H1 (cell line): ENCODE measurements around the gene STK31. TPM values are rescaled to one million over a fixed set of nuclear protein-coding genes. Genes with fewer than 3 reads are reported as not detected.

ENCODE experiments used
- CTCF ChIA-PET: fragments of 300-600 bp; sonication (Branson Sonifier 250); formaldehyde crosslinking; loops from one replicate; lab custom pipeline; 2021; ENCODE audit not compliant: partially characterized antibody; lab: Charles Lee
- POLR2A ChIA-PET: fragments of 300-600 bp; sonication (Branson Sonifier 250); formaldehyde crosslinking; loops from one replicate; lab custom pipeline; 2021; ENCODE audit warnings: inconsistent platforms; ENCODE audit not compliant: partially characterized antibody; lab: Charles Lee
- DNase-seq, 2 experiments: peaks; one replicate each; pipeline versions ENCODE4 v3.0.0 to v3.0.0-alpha.2; 2010 to 2022; ENCODE audit warnings: low spot score in 2 of 2, low read depth in 1 of 2, mixed read lengths in 1 of 2
- FAIRE-seq: peaks from 2 replicates; lab custom pipeline; 2011; peaks lifted over from hg19 to GRCh38; lab: Jason Lieb, UNC
- H2AFZ ChIP-seq: 2 replicates; pipeline ENCODE4 v1.8.1; 2012; ENCODE audit warnings: low read length, inconsistent platforms
- H2AK5ac ChIP-seq: 2 replicates; pipeline ENCODE4 v1.6.1; 2013; ENCODE audit warnings: low read depth, low read length
- H2BK120ac ChIP-seq: replicated peaks from 2 replicates; pipeline ENCODE3; 2013; ENCODE audit warnings: low read depth, low read length, inconsistent platforms
- H2BK12ac ChIP-seq: 2 replicates; pipeline ENCODE4 v1.6.1; 2013; ENCODE audit warnings: low read depth, low read length
- H2BK15ac ChIP-seq: 2 replicates; pipeline ENCODE4 v1.6.1; 2013; ENCODE audit warnings: low read length
- H2BK20ac ChIP-seq: 2 replicates; pipeline ENCODE4 v1.6.1; 2013; ENCODE audit warnings: low read length
- H2BK5ac ChIP-seq: 2 replicates; pipeline ENCODE4 v1.6.1; 2013; ENCODE audit warnings: low read depth, low read length
- H3K14ac ChIP-seq: 2 replicates; pipeline ENCODE4 v1.6.1; 2013; ENCODE audit warnings: inconsistent platforms; ENCODE audit not compliant: insufficient read length
- H3K18ac ChIP-seq: 2 replicates; pipeline ENCODE4 v1.6.1; 2013; ENCODE audit warnings: low read length; ENCODE audit errors: extremely low read depth
- H3K23ac ChIP-seq: 2 replicates; pipeline ENCODE4 v1.6.1; 2013; ENCODE audit warnings: inconsistent platforms; ENCODE audit not compliant: insufficient read length
- H3K23me2 ChIP-seq: 2 replicates; pipeline ENCODE4 v1.6.1; 2013; ENCODE audit warnings: low read depth, low read length
- H3K27ac ChIP-seq: 2 replicates; pipeline ENCODE4 v1.6.1; 2011; ENCODE audit warnings: low read depth, low read length, inconsistent platforms
- H3K27me3 ChIP-seq, 4 experiments: replicated peaks in 1 of 4; 1 replicate in 1 of 4; 2 replicates in 3 of 4; pipeline versions ENCODE4 v1.6.1 to v1.8.1; 2011 to 2013; ENCODE audit warnings: low read length in 3 of 4, mild to moderate bottlenecking in 3 of 4, inconsistent platforms in 2 of 4, mixed read lengths in 2 of 4, moderate library complexity in 1 of 4; ENCODE audit not compliant: control insufficient read depth in 3 of 4, insufficient read depth in 3 of 4; ENCODE audit errors: extremely low read depth in 1 of 4
- H3K36me3 ChIP-seq, 4 experiments: 2 replicates each; pipeline versions ENCODE4 v1.6.1 to v1.8.1; 2011 to 2013; ENCODE audit warnings: mild to moderate bottlenecking in 4 of 4, low read length in 3 of 4, moderate library complexity in 2 of 4, control low read depth in 1 of 4, inconsistent platforms in 1 of 4; ENCODE audit not compliant: insufficient read depth in 4 of 4, control insufficient read depth in 2 of 4
- H3K4ac ChIP-seq: replicated peaks from 2 replicates; pipeline ENCODE3; 2013; ENCODE audit warnings: low read length, low read depth, mixed read lengths, inconsistent platforms; ENCODE audit not compliant: insufficient read length
- H3K4me1 ChIP-seq, 4 experiments: replicated peaks in 1 of 4; 1 replicate in 1 of 4; 2 replicates in 3 of 4; pipeline versions ENCODE4 v1.6.1 to v1.8.1; 2011 to 2013; ENCODE audit warnings: low read length in 3 of 4, inconsistent platforms in 2 of 4, mixed read lengths in 1 of 4; ENCODE audit not compliant: insufficient read depth in 4 of 4, control insufficient read depth in 3 of 4
- H3K4me2 ChIP-seq, 2 experiments: 2 replicates each; pipeline versions ENCODE4 v1.6.1 to v1.8.1; 2011 to 2013; ENCODE audit warnings: low read depth in 2 of 2, low read length in 2 of 2, control low read depth in 1 of 2, inconsistent platforms in 1 of 2, mild to moderate bottlenecking in 1 of 2; ENCODE audit not compliant: insufficient read depth in 1 of 2
- H3K4me3 ChIP-seq, 4 experiments: fragments of 200-600, 300-600 bp in 1 of 4; sonication (generic), shearing (Covaris generic), sonication (Bioruptor Twin) in 1 of 4; 2 replicates each; pipeline versions ENCODE4 v1.5.1 to v1.8.1; 2011 to 2016; ENCODE audit warnings: low read length in 4 of 4, low read depth in 3 of 4, control low read depth in 2 of 4, inconsistent platforms in 2 of 4, mild to moderate bottlenecking in 2 of 4, mixed read lengths in 1 of 4, moderate library complexity in 1 of 4; ENCODE audit not compliant: insufficient read depth in 2 of 4; ENCODE audit errors: extremely low read depth in 1 of 4
- H3K56ac ChIP-seq: replicated peaks from 2 replicates; pipeline ENCODE3; 2013; ENCODE audit warnings: low read depth, mild to moderate bottlenecking, mixed read lengths, low read length, inconsistent platforms; ENCODE audit not compliant: insufficient read length
- H3K79me1 ChIP-seq: 2 replicates; pipeline ENCODE4 v1.6.1; 2013; ENCODE audit warnings: low read depth, low read length, control low read depth
- H3K79me2 ChIP-seq, 2 experiments: 2 replicates each; pipeline versions ENCODE4 v1.6.1 to v1.8.1; 2012 to 2013; ENCODE audit warnings: low read length in 2 of 2, mild to moderate bottlenecking in 2 of 2, inconsistent platforms in 1 of 2; ENCODE audit not compliant: insufficient read depth in 2 of 2, control insufficient read depth in 1 of 2
- H3K9ac ChIP-seq, 4 experiments: replicated peaks in 1 of 4; 1 replicate in 1 of 4; 2 replicates in 3 of 4; pipeline versions ENCODE4 v1.6.1 to v1.8.1; 2011 to 2013; ENCODE audit warnings: low read depth in 3 of 4, low read length in 3 of 4, control low read depth in 2 of 4, mild to moderate bottlenecking in 2 of 4, moderate library complexity in 2 of 4, inconsistent platforms in 1 of 4; ENCODE audit errors: extremely low read depth in 1 of 4
- H3K9me3 ChIP-seq, 2 experiments: 2 replicates each; pipeline versions ENCODE4 v1.6.1 to v1.8.1; 2012 to 2013; ENCODE audit warnings: mild to moderate bottlenecking in 2 of 2, moderate library complexity in 2 of 2, control low read depth in 1 of 2, inconsistent platforms in 1 of 2, low read depth in 1 of 2, low read length in 1 of 2, mixed read lengths in 1 of 2; ENCODE audit not compliant: insufficient read depth in 2 of 2
- H4K20me1 ChIP-seq, 2 experiments: replicated peaks in 1 of 2; 2 replicates each; pipeline versions ENCODE3 to v1.8.1; 2011 to 2013; ENCODE audit warnings: inconsistent platforms in 2 of 2, low read length in 2 of 2, mild to moderate bottlenecking in 1 of 2; ENCODE audit not compliant: insufficient read depth in 2 of 2, control insufficient read depth in 1 of 2
- H4K5ac ChIP-seq: 2 replicates; pipeline ENCODE4 v1.6.1; 2013; ENCODE audit warnings: low read length, low read depth, mixed read lengths, inconsistent platforms; ENCODE audit not compliant: insufficient read length
- H4K8ac ChIP-seq: 2 replicates; pipeline ENCODE4 v1.8.0; 2013; ENCODE audit warnings: mild to moderate bottlenecking, moderate library complexity, low read length, inconsistent platforms; ENCODE audit not compliant: insufficient read depth; ENCODE audit errors: extremely low read depth
- H4K91ac ChIP-seq: replicated peaks from 2 replicates; pipeline ENCODE3; 2013; ENCODE audit warnings: low read length, mixed read lengths, inconsistent platforms; ENCODE audit not compliant: insufficient read length
- CHD2 ChIP-seq: IDR thresholded peaks from 2 replicates; pipeline ENCODE4 v1.6.1; 2012; ENCODE audit warnings: low read length, improper control_type of control experiment
- CTBP2 ChIP-seq: IDR thresholded peaks from 2 replicates; pipeline ENCODE4 v1.7.0; 2011; ENCODE audit warnings: borderline replicate concordance, mild to moderate bottlenecking, moderate library complexity, mixed read lengths, low read length; ENCODE audit not compliant: insufficient read depth, insufficient read length
- GTF2F1 ChIP-seq: IDR thresholded peaks from 2 replicates; pipeline ENCODE4 v1.6.1; 2012; ENCODE audit warnings: low read depth, low read length, improper control_type of control experiment, borderline replicate concordance
- HDAC2 ChIP-seq, 2 experiments: fragments of 300-600 bp in 1 of 2; sonication (generic) in 1 of 2; IDR thresholded peaks; 2 replicates each; pipeline ENCODE4 v1.6.1; 2011 to 2012; ENCODE audit warnings: low read depth in 2 of 2, low read length in 2 of 2, mild to moderate bottlenecking in 2 of 2, moderate library complexity in 2 of 2, borderline replicate concordance in 1 of 2, inconsistent platforms in 1 of 2
- JUN ChIP-seq: IDR thresholded peaks from 2 replicates; pipeline ENCODE4 v1.6.1; 2011; ENCODE audit warnings: low read depth, mild to moderate bottlenecking, improper control_type of control experiment, low read length
- KDM1A ChIP-seq: fragments of 200-600, 300-600 bp; sonication (generic); IDR thresholded peaks from 2 replicates; pipeline ENCODE4 v1.7.1; 2016; ENCODE audit warnings: mild to moderate bottlenecking, low read length, borderline replicate concordance
- POU5F1 ChIP-seq: IDR thresholded peaks from 2 replicates; pipeline ENCODE4 v1.6.1; 2011; ENCODE audit warnings: low read depth, mild to moderate bottlenecking, low read length, moderate library complexity
- RAD21 ChIP-seq, 2 experiments: IDR thresholded peaks in 1 of 2; conservative IDR thresholded peaks in 1 of 2; 2 replicates each; pipeline ENCODE4 v1.6.1; 2011; ENCODE audit warnings: low read depth in 2 of 2, low read length in 2 of 2, improper control_type of control experiment in 1 of 2, inconsistent platforms in 1 of 2, mild to moderate bottlenecking in 1 of 2, moderate library complexity in 1 of 2
- RXRA ChIP-seq: IDR thresholded peaks from 2 replicates; pipeline ENCODE4 v1.6.1; 2011; ENCODE audit warnings: low read depth, mild to moderate bottlenecking, low read length, moderate library complexity; ENCODE audit not compliant: insufficient read depth
- SUZ12 ChIP-seq: fragments of 200-600 bp; sonication (generic); IDR thresholded peaks from 2 replicates; pipeline ENCODE4 v1.6.1; 2012; ENCODE audit warnings: mild to moderate bottlenecking, inconsistent platforms, low read length, moderate library complexity, mixed read lengths
- YY1 ChIP-seq: IDR thresholded peaks from 2 replicates; pipeline ENCODE4 v1.6.1; 2011; ENCODE audit warnings: low read depth, mild to moderate bottlenecking, low read length
- WGBS, 2 experiments: shearing (Covaris generic) in 1 of 2; methylation state at CpG; one replicate each; pipeline versions ENCODE4 v1.1.6 to v1.1.7; 2013 to 2015; ENCODE audit warnings: low lambda C conversion rate in 2 of 2, mixed read lengths in 2 of 2, inconsistent platforms in 1 of 2, low coverage in 1 of 2, missing lambda C conversion rate in 1 of 2; ENCODE audit not compliant: insufficient replicate concordance in 2 of 2, insufficient coverage in 1 of 2, insufficient read length in 1 of 2; ENCODE audit errors: extremely low coverage in 1 of 2, missing lambda C conversion rate in 1 of 2; 5-methylcytosine and 5-hydroxymethylcytosine counted together
- polyA plus RNA-seq, 7 experiments: library from polyadenylated mRNA; depleted of rRNA in 3 of 7; stranded (reverse) in 5 of 7; unstranded in 2 of 7; fragments of >200 nt in 5 of 7; fragments of 200-250 nt in 2 of 7; gene quantifications; 1 replicate in 5 of 7; 2 replicates in 1 of 7; 4 replicates in 1 of 7; pipeline versions ENCODE4 v1.2.1 to v1.2.3, GENCODE V29; 2011 to 2013; ENCODE audit warnings: missing spikeins in 2 of 7, mixed read lengths in 2 of 7
- total RNA-seq: library from RNA; stranded (reverse); fragmentation: NEBNext Ultra II Directional; extraction: Animal tissue kit (Norgen Biotek cat#: 25700); gene quantifications from 2 replicates; pipeline ENCODE4 v1.2.1, GENCODE V29; 2021

Gene STK31
- total and polyA plus RNA-seq, 2 of the 8 experiments (the other 6 are each of a cell fraction or from before 2014, with no cell fraction given): 0.15 to 0.32 TPM

DNA sequence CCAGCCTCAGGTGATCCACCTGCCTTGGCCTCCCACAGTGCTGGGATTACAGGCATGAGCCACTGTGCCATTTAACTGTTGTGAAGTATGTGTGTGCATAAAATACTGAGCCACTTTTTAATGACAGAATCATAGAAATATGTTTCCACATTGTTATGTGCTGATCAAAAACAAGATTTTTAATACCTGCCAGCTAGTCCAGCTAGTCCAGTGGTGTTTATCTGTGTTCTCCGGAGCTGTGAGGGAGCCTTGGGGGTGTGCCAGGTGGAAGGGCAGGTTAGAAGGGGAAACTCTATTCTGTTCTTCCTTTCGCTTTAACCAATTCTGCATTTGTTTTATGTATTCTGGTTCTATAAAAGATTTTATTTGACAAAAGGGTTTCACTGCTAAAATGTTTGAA, 23.0 kb upstream of the STK31 start:
- H3K27me3 ChIP-seq: no peaks in the 10 kb centered on the region
- POLR2A ChIA-PET: interaction anchor here (0.7 to 0.9 kb wide), 2 partner anchors 8 to 17 kb away, joined by 3 read pairs; no protein-coding TSS in a partner anchor
- no peaks in the 10 kb centered on the region for H3K79me1 ChIP-seq
- peaks cover 0 to 51% of the 10 kb centered on the region in 2 experiments; a peak in 2 of 4 replicates for H3K79me2 ChIP-seq
- H3K14ac ChIP-seq: no peak overlapping the region
- H4K20me1 ChIP-seq: no peaks in the 10 kb centered on the region
- no peak overlapping the region for H4K5ac ChIP-seq
- H3K27ac ChIP-seq: no peak overlapping the region
- H3K4me2 ChIP-seq: no peak overlapping the region
- no peak overlapping the region for H4K91ac ChIP-seq
- no peaks in the 10 kb centered on the region for H3K23me2 ChIP-seq
- H2BK120ac ChIP-seq: no peak overlapping the region
- no peaks in the 10 kb centered on the region for H3K9me3 ChIP-seq
- CTCF ChIA-PET: interaction anchor here (0.6 to 4.7 kb wide), 4 partner anchors 10 to 117 kb away, joined by 3 to 37 read pairs (median 4); no protein-coding TSS in a partner anchor
- H2AK5ac ChIP-seq: no peak overlapping the region
- no peak overlapping the region for H2BK15ac ChIP-seq
- H4K8ac ChIP-seq: no peak overlapping the region
- no peak for FAIRE-seq
- no peak overlapping the region for H3K18ac ChIP-seq
- no peak overlapping the region for H2BK20ac ChIP-seq
- H3K9ac ChIP-seq: no peak overlapping the region
- no peak overlapping the region for H3K4me3 ChIP-seq
- 90% methylated on average over 2 of the region's 2 CpGs; no CpG with 5 or more reads in 1 of the 2 experiments for WGBS, 2 experiments
- H3K36me3 ChIP-seq: peaks cover 3 to 34% (median 19%) of the 10 kb centered on the region in 4 experiments; a peak in 6 of 8 replicates
- peaks cover 0 to 4% (median 0%) of the 10 kb centered on the region in 4 experiments; a peak in 1 of 7 replicates for H3K4me1 ChIP-seq
- H3K23ac ChIP-seq: no peak overlapping the region
- H2BK5ac ChIP-seq: no peak overlapping the region
- no peak overlapping the region for H3K4ac ChIP-seq
- no peak for DNase-seq
- H2AFZ ChIP-seq: no peak overlapping the region
- H2BK12ac ChIP-seq: no peak overlapping the region
- no peak overlapping the region for H3K56ac ChIP-seq
- no peak for TF ChIP-seq YY1
- no peak for TF ChIP-seq GTF2F1
- TF ChIP-seq JUN: no peak
- no peak for TF ChIP-seq SUZ12
- TF ChIP-seq HDAC2 (IDR thresholded peaks at IDR 0.05; ENCODE audit: borderline replicate concordance in 1 of 2, low read depth in 2 of 2, low read length in 2 of 2): no peak
- no peak for TF ChIP-seq RXRA
- no peak for TF ChIP-seq CTBP2
- no peak for TF ChIP-seq CHD2
- no peak for TF ChIP-seq KDM1A
- TF ChIP-seq RAD21 (IDR thresholded peaks at IDR 0.05 in 1 of 2, conservative IDR thresholded peaks at IDR 0.05 in 1 of 2; ENCODE audit: low read depth in 2 of 2, low read length in 2 of 2): no peak
- TF ChIP-seq POU5F1: no peak
